Islet of Langerhans (tissue), 1 donor: ENCODE results near the gene CDH5.
"Not testable (repeated sequence)": the region's sequence is repeated elsewhere in the genome, so short reads cannot be mapped to it uniquely, and the experiment has no call there.

Source experiments
- FAIRE-seq: peaks from one replicate; lab custom pipeline; 2011; peaks lifted over from hg19 to GRCh38; lab: Jason Lieb, UNC

CDH5 gene

GRCh38 chr16:66438536-66438935, 72.0 kb downstream of the CDH5 start:
- no peak for FAIRE-seq

- no peak for FAIRE-seq
These were observed 72.7 kb downstream of the CDH5 start for GRCh38 chr16:66439051-66439730.

- no peak for FAIRE-seq
These were observed 73.8 kb downstream of the CDH5 start for GRCh38 chr16:66440271-66440802.

GRCh38 chr16:66440970-66441369, 74.5 kb downstream of the CDH5 start:
- no peak for FAIRE-seq

- FAIRE-seq, result no peak
These were observed 75.3 kb downstream of the CDH5 start for GRCh38 chr16:66441586-66442375.

GRCh38 chr16:66442502-66443268, 76.2 kb downstream of the CDH5 start:
- no peak for FAIRE-seq

- no peak for FAIRE-seq
These were observed 76.8 kb downstream of the CDH5 start for GRCh38 chr16:66443269-66443652.

- no peak for FAIRE-seq
These were observed 77.6 kb downstream of the CDH5 start for GRCh38 chr16:66444049-66444481.

- FAIRE-seq, result no peak
These were observed 80.2 kb downstream of the CDH5 start for GRCh38 chr16:66446737-66447136.

- FAIRE-seq, result no peak
These were observed 81.0 kb downstream of the CDH5 start for GRCh38 chr16:66447491-66447890.

- no peak for FAIRE-seq
These were observed 85.1 kb downstream of the CDH5 start for GRCh38 chr16:66451548-66451947.

- FAIRE-seq, result not testable (repeated sequence)
These were observed 86.7 kb downstream of the CDH5 start for GRCh38 chr16:66453230-66453629.
